A549 (cell line): ENCODE measurements around the gene PDZD2. TPM values are rescaled to one million over a fixed set of nuclear protein-coding genes. Genes with fewer than 3 reads are reported as not detected.
"Not testable (repeated sequence)": the region's sequence is repeated elsewhere in the genome, so short reads cannot be mapped to it uniquely, and the experiment has no call there.

Experiments
- ATAC-seq, 2 experiments: fragments of 200-7000 bp in 1 of 2; fragments of >200 bp in 1 of 2; cut with Nextera tagmentation in 1 of 2; cut with Tn5 transposase in 1 of 2; 3 replicates each; pipeline versions ENCODE4 v1.8.0 to v1.9.1; 2018 to 2020; ENCODE audit warnings: mild to moderate bottlenecking in 1 of 2, moderate library complexity in 1 of 2
- CTCF ChIA-PET: fragments of 300-600 bp; sonication (Branson Sonifier 250); formaldehyde crosslinking; extraction: SDS; loops from one replicate; lab custom pipeline; 2021; ENCODE audit warnings: antibody characterized with exemption, inconsistent platforms; lab: Yijun Ruan, JAX
- POLR2A ChIA-PET: fragments of 350-600 bp; formaldehyde crosslinking; extraction: SDS; loops from one replicate; lab custom pipeline; 2021; ENCODE audit warnings: antibody characterized with exemption, inconsistent platforms; lab: Yijun Ruan, JAX
- DNase-seq, 2 experiments: peaks; one replicate each; pipeline versions ENCODE4 v3.0.0 to v3.0.0-alpha.2; 2011 to 2016; ENCODE audit warnings: low read depth in 1 of 2, low spot score in 1 of 2
- FAIRE-seq: peaks from 2 replicates; lab custom pipeline; 2011; peaks lifted over from hg19 to GRCh38; lab: Jason Lieb, UNC
- H3K27ac ChIP-seq, 2 experiments: fragments of >200 bp; sonication (Bioruptor Twin); formaldehyde crosslinking; 3 replicates each; pipeline ENCODE4 v1.5.1; 2016 to 2017
- H3K4me1 ChIP-seq: fragments of >200 bp; sonication (Bioruptor Twin); formaldehyde crosslinking; 3 replicates; pipeline ENCODE4 v1.6.1; 2016
- H3K4me2 ChIP-seq: fragments of >200 bp; sonication (Bioruptor Twin); formaldehyde crosslinking; 3 replicates; pipeline ENCODE4 v1.6.1; 2016
- H3K4me3 ChIP-seq: fragments of >200 bp; sonication (Bioruptor Twin); formaldehyde crosslinking; 3 replicates; pipeline ENCODE4 v1.5.1; 2016
- H3K9me3 ChIP-seq: fragments of >200 bp; sonication (Bioruptor Twin); formaldehyde crosslinking; 3 replicates; pipeline ENCODE4 v1.6.1; 2016
- ATOH8 ChIP-seq: fragments of 250-450 bp; sonication (Bioruptor Pico); IDR thresholded peaks from 2 replicates; pipeline ENCODE4 v1.5.0; 2020; ENCODE audit warnings: low read depth, mild to moderate bottlenecking, moderate library complexity
- BCL3 ChIP-seq: fragments of >200 bp; sonication (Bioruptor Twin); formaldehyde crosslinking; IDR thresholded peaks from 3 replicates; pipeline ENCODE4 v1.6.1; 2016
- CBX2 ChIP-seq: fragments of 200-600 bp; sonication (generic); IDR thresholded peaks from 2 replicates; pipeline ENCODE4 v1.6.1; 2016; ENCODE audit warnings: low read depth, mild to moderate bottlenecking, borderline replicate concordance
- CBX8 ChIP-seq: fragments of 200-600 bp; sonication (generic); IDR thresholded peaks from 2 replicates; pipeline ENCODE4 v1.6.1; 2016
- EHF ChIP-seq: fragments of 250-450 bp; sonication (Bioruptor Pico); IDR thresholded peaks from 2 replicates; pipeline ENCODE4 v1.5.0; 2020; ENCODE audit warnings: mild to moderate bottlenecking
- EP300 ChIP-seq, 2 experiments: fragments of >200 bp; sonication (Bioruptor Twin); formaldehyde crosslinking; IDR thresholded peaks; 2 replicates in 1 of 2; 3 replicates in 1 of 2; pipeline ENCODE4 v1.6.1; 2016 to 2017
- HEYL ChIP-seq: fragments of 250-450 bp; sonication (Bioruptor Pico); IDR thresholded peaks from 2 replicates; pipeline ENCODE4 v1.8.0; 2021; ENCODE audit warnings: mild to moderate bottlenecking, moderate library complexity
- HMGXB4 ChIP-seq: fragments of 250-450 bp; sonication (Bioruptor Pico); IDR thresholded peaks from 2 replicates; pipeline ENCODE4 v1.5.0; 2021; ENCODE audit warnings: mild to moderate bottlenecking, moderate library complexity, borderline replicate concordance
- HOXA7 ChIP-seq: fragments of 250-450 bp; sonication (Bioruptor Pico); IDR thresholded peaks from 2 replicates; pipeline ENCODE4 v1.5.0; 2020; ENCODE audit warnings: mild to moderate bottlenecking, moderate library complexity
- HOXB13 ChIP-seq: fragments of 250-450 bp; sonication (Bioruptor Pico); IDR thresholded peaks from 2 replicates; pipeline ENCODE4 v1.5.0; 2020; ENCODE audit warnings: low read depth, mild to moderate bottlenecking, moderate library complexity
- JUN ChIP-seq, 2 experiments: fragments of >200 bp; sonication (Bioruptor Twin); formaldehyde crosslinking; IDR thresholded peaks; 2 replicates in 1 of 2; 3 replicates in 1 of 2; pipeline ENCODE4 v1.6.1; 2016 to 2017
- KDM1A ChIP-seq: fragments of 200-600 bp; sonication (generic); IDR thresholded peaks from 2 replicates; pipeline ENCODE4 v1.6.1; 2016; ENCODE audit warnings: low read depth, mild to moderate bottlenecking
- NPAS2 ChIP-seq: fragments of 250-450 bp; sonication (Bioruptor Pico); IDR thresholded peaks from 2 replicates; pipeline ENCODE4 v1.8.0; 2022; ENCODE audit warnings: mild to moderate bottlenecking, moderate library complexity, borderline replicate concordance
- NR3C1 ChIP-seq: fragments of >200 bp; sonication (Bioruptor Twin); formaldehyde crosslinking; IDR thresholded peaks from 3 replicates; pipeline ENCODE4 v1.6.1; 2017
- POLR2AphosphoS2 ChIP-seq: conservative IDR thresholded peaks from 2 replicates; pipeline ENCODE4 v1.6.1; 2012; ENCODE audit warnings: low read length, improper control_type of control experiment, inconsistent platforms
- ZC3H11A ChIP-seq: fragments of 450-650 bp; IDR thresholded peaks from 2 replicates; pipeline ENCODE4 v1.6.1; 2014; ENCODE audit warnings: antibody characterized with exemption, mild to moderate bottlenecking
- WGBS: methylation state at CpG from one replicate; pipeline ENCODE4 v1.1.6; 2017; ENCODE audit errors: missing lambda C conversion rate; 5-methylcytosine and 5-hydroxymethylcytosine counted together
- polyA plus RNA-seq, 4 experiments: library from polyadenylated mRNA; depleted of rRNA in 3 of 4; stranded (reverse); fragments of >200 nt; fragmentation: RNase III in 1 of 4; extraction: RNeasy Plus Mini Kit Qiagen cat#74134 plus additional on column Dnase treatment in 1 of 4; gene quantifications; 2 replicates in 3 of 4; 3 replicates in 1 of 4; pipeline ENCODE4 v1.2.3, GENCODE V29; 2011 to 2017

PDZD2 gene
- polyA plus RNA-seq, 2 of the 4 experiments (the other 2 are of a cell fraction) = 0.06 to 0.09 TPM

GRCh38 chr5:31596354-31596753 lies 42.6 kb upstream of the PDZD2 start:
- Histone ChIP-seq H3K9me3 (no peaks in the 10 kb centered on the region), H3K4me2 (no peak overlapping the region), H3K4me1 (no peaks in the 10 kb centered on the region), H3K27ac (no peak overlapping the region), H3K4me3 (no peak overlapping the region)
- CTCF ChIA-PET = interaction anchor here (1.3 kb wide), 2 partner anchors 213 to 497 kb away, joined by 4 read pairs; no protein-coding TSS in a partner anchor
- DNase-seq = no peak
- POLR2A ChIA-PET = no interaction called here
- no peak for FAIRE-seq
- ATAC-seq = no peak
- WGBS = 3% methylated on average over 1 of the region's 1 CpG
- TF ChIP-seq EP300 (IDR thresholded peaks at IDR 0.05) = no peak
- no peak for TF ChIP-seq HOXB13 (CRISPR knock-in tag)
- no peak for TF ChIP-seq POLR2AphosphoS2
- TF ChIP-seq KDM1A = no peak
- peak; percentile 83 for TF ChIP-seq CBX8
- no peak for TF ChIP-seq HOXA7

- DNase-seq (no peak), ATAC-seq (no peak), FAIRE-seq (no peak)
- CTCF ChIA-PET = interaction anchor here (1.2 to 1.9 kb wide), 2 partner anchors 17 to 18 kb away, joined by 3 to 7 read pairs; no protein-coding TSS in a partner anchor
- no peaks in the 10 kb centered on the region for H3K4me1 ChIP-seq
- H3K4me2 ChIP-seq = no peak overlapping the region
- no peaks in the 10 kb centered on the region for H3K9me3 ChIP-seq
- POLR2A ChIA-PET = no interaction called here
- 38% methylated on average over 5 of the region's 5 CpGs for WGBS
- no peak overlapping the region for H3K27ac ChIP-seq
- H3K4me3 ChIP-seq = no peak overlapping the region
- no peak for TF ChIP-seq JUN (IDR thresholded peaks at IDR 0.05)
- TF ChIP-seq HOXB13 (CRISPR knock-in tag) = no peak
- TF ChIP-seq CBX2 = no peak
- no peak for TF ChIP-seq NR3C1
- TF ChIP-seq HMGXB4 (CRISPR knock-in tag) = no peak
- TF ChIP-seq ZC3H11A = no peak
- TF ChIP-seq ATOH8 (CRISPR knock-in tag) = no peak
- TF ChIP-seq EHF = no peak
- TF ChIP-seq NPAS2 (CRISPR knock-in tag) = no peak
- no peak for TF ChIP-seq BCL3
- TF ChIP-seq HEYL = no peak
Observed at GRCh38 chr5:31598640-31599611, 40.0 kb upstream of the PDZD2 start.

GRCh38 chr5:31602305-31602704 lies 36.6 kb upstream of the PDZD2 start:
- ATAC-seq, POLR2A ChIA-PET, H3K4me2 ChIP-seq, FAIRE-seq, H3K27ac ChIP-seq, H3K4me3 ChIP-seq, H3K9me3 ChIP-seq, DNase-seq, H3K4me1 ChIP-seq: not testable (repeated sequence)
- 20% methylated on average over 4 of the region's 4 CpGs for WGBS
- CTCF ChIA-PET = interaction anchor here (0.5 to 0.6 kb wide), 2 partner anchors 164 to 490 kb away, joined by 3 read pairs; no protein-coding TSS in a partner anchor
